Smooth muscle cell (in vitro differentiated cells): ENCODE data around the gene VWA2. TPM values are rescaled to one million over a fixed set of nuclear protein-coding genes. Genes with fewer than 3 reads are reported as not detected.

Experiments
- DNase-seq: peaks from one replicate; lab custom pipeline; 2025; ENCODE audit not compliant: unreplicated experiment; lab: John Stamatoyannopoulos, UW
- H2AFZ ChIP-seq: fragments of 200-600 bp; sonication (generic); 2 replicates; pipeline ENCODE4 v1.6.0; 2016; ENCODE audit warnings: antibody characterized with exemption, low read depth, mild to moderate bottlenecking
- H3F3A ChIP-seq: fragments of 200-600 bp; sonication (generic); 2 replicates; pipeline ENCODE4 v1.6.0; 2017; ENCODE audit warnings: antibody characterized with exemption, low read depth
- H3K27ac ChIP-seq: fragments of 200-600 bp; sonication (generic); 2 replicates; pipeline ENCODE4 v1.5.1; 2016; ENCODE audit warnings: low read depth, mild to moderate bottlenecking
- H3K27me3 ChIP-seq: fragments of 200-600 bp; sonication (generic); 2 replicates; pipeline ENCODE4 v1.6.1; 2016; ENCODE audit warnings: low read depth, mild to moderate bottlenecking
- H3K36me3 ChIP-seq: fragments of 200-600 bp; sonication (generic); 2 replicates; pipeline ENCODE4 v1.5.1; 2016; ENCODE audit warnings: low read depth
- H3K4me1 ChIP-seq: fragments of 200-600 bp; sonication (generic); 2 replicates; pipeline ENCODE4 v1.5.1; 2016; ENCODE audit warnings: low read depth
- H3K4me2 ChIP-seq: fragments of 200-600 bp; sonication (generic); 2 replicates; pipeline ENCODE4 v1.6.0; 2016; ENCODE audit warnings: mild to moderate bottlenecking
- H3K4me3 ChIP-seq: fragments of 200-600 bp; sonication (generic); 2 replicates; pipeline ENCODE4 v1.5.1; 2016; ENCODE audit warnings: mild to moderate bottlenecking
- H3K79me2 ChIP-seq: fragments of 200-600 bp; sonication (generic); 2 replicates; pipeline ENCODE4 v1.6.0; 2016; ENCODE audit warnings: low read depth, mild to moderate bottlenecking
- H3K9ac ChIP-seq: fragments of 200-600 bp; sonication (generic); 2 replicates; pipeline ENCODE4 v1.6.0; 2016; ENCODE audit warnings: low read depth
- H3K9me3 ChIP-seq: fragments of 200-600 bp; sonication (generic); replicated peaks from 2 replicates; pipeline ENCODE4 v1.5.1; 2016; ENCODE audit warnings: low read depth
- H4K20me1 ChIP-seq: fragments of 200-600 bp; sonication (generic); 2 replicates; pipeline ENCODE4 v1.6.0; 2016; ENCODE audit warnings: low read depth
- WGBS: methylation state at CpG from one replicate; pipeline ENCODE4 v1.1.7; 2016; ENCODE audit warnings: low lambda C conversion rate; 5-methylcytosine and 5-hydroxymethylcytosine counted together
- polyA plus RNA-seq: library from polyadenylated mRNA; unstranded; fragments of >200 nt; fragmentation: Nextera tagmentation; extraction: Ambion mirVana; gene quantifications from 2 replicates; pipeline ENCODE4 v1.2.1, GENCODE V29; 2016
- total RNA-seq: library from RNA; depleted of rRNA; stranded (reverse); fragments of >200 nt; gene quantifications from 2 replicates; pipeline ENCODE4 v1.2.3, GENCODE V29; 2014
- TF ChIP-seq, protein P1 (sequence below): fragments of 200-600 bp; sonication (generic); IDR thresholded peaks from 2 replicates; pipeline ENCODE4 v1.5.1; 2017; ENCODE audit warnings: borderline replicate concordance, mild to moderate bottlenecking, antibody characterized with exemption; ENCODE audit not compliant: insufficient read depth, poor library complexity, severe bottlenecking

The VWA2 gene
- total and polyA plus RNA-seq, 2 experiments from 2014 or later: 0.06 to 0.36 TPM

- no peak overlapping the region for H3K4me2 ChIP-seq
- peaks cover 44% of the 10 kb centered on the region for H3K36me3 ChIP-seq
- no peak overlapping the region for H3K4me3 ChIP-seq
- DNase-seq: no peak
- no peak overlapping the region for H3K27ac ChIP-seq
- no peaks in the 10 kb centered on the region for H3F3A ChIP-seq
- H3K79me2 ChIP-seq: no peaks in the 10 kb centered on the region
- TF ChIP-seq, protein P1, sequence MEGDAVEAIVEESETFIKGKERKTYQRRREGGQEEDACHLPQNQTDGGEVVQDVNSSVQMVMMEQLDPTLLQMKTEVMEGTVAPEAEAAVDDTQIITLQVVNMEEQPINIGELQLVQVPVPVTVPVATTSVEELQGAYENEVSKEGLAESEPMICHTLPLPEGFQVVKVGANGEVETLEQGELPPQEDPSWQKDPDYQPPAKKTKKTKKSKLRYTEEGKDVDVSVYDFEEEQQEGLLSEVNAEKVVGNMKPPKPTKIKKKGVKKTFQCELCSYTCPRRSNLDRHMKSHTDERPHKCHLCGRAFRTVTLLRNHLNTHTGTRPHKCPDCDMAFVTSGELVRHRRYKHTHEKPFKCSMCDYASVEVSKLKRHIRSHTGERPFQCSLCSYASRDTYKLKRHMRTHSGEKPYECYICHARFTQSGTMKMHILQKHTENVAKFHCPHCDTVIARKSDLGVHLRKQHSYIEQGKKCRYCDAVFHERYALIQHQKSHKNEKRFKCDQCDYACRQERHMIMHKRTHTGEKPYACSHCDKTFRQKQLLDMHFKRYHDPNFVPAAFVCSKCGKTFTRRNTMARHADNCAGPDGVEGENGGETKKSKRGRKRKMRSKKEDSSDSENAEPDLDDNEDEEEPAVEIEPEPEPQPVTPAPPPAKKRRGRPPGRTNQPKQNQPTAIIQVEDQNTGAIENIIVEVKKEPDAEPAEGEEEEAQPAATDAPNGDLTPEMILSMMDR: no peak
- no peaks in the 10 kb centered on the region for H3K4me1 ChIP-seq
- no peaks in the 10 kb centered on the region for H3K27me3 ChIP-seq
- peaks cover 10% of the 10 kb centered on the region for H3K9me3 ChIP-seq
- no peak overlapping the region for H3K9ac ChIP-seq
- H2AFZ ChIP-seq: no peak overlapping the region
- H4K20me1 ChIP-seq: no peaks in the 10 kb centered on the region
Observed at GRCh38 chr10:114294549-114294948, 55.5 kb downstream of the VWA2 start.

DNA sequence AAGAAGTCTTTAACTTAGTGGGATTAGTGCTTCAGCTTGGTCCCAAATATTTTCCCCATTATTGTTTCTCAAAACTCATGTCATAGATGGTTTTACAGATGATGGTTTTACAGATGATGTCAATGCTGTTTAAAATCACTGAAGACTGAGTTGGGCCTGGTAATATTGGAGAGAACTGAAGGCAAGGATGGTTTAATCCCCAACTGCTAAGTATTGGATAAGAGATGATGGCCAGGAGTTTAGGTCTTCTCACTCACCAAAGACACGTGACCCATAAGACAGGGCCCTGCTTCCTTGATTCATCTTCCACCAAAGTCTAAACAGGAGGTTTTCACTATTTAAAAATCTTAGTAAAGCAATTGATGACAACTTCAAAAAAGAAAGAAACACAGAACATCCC lies 56.3 kb downstream of the VWA2 start:
- no peaks in the 10 kb centered on the region for H3F3A ChIP-seq
- H2AFZ ChIP-seq: no peak overlapping the region
- TF ChIP-seq, protein P1: no peak
- no peak overlapping the region for H3K27ac ChIP-seq
- no peaks in the 10 kb centered on the region for H3K4me1 ChIP-seq
- no peak overlapping the region for H3K4me2 ChIP-seq
- H3K9me3 ChIP-seq: peaks cover 10% of the 10 kb centered on the region
- no peak for DNase-seq
- H3K27me3 ChIP-seq: no peaks in the 10 kb centered on the region
- no peaks in the 10 kb centered on the region for H4K20me1 ChIP-seq
- no peaks in the 10 kb centered on the region for H3K79me2 ChIP-seq
- H3K4me3 ChIP-seq: no peak overlapping the region
- H3K36me3 ChIP-seq: peaks cover 44% of the 10 kb centered on the region
- WGBS: 39% methylated on average over 1 of the region's 1 CpG
- H3K9ac ChIP-seq: no peak overlapping the region

DNA sequence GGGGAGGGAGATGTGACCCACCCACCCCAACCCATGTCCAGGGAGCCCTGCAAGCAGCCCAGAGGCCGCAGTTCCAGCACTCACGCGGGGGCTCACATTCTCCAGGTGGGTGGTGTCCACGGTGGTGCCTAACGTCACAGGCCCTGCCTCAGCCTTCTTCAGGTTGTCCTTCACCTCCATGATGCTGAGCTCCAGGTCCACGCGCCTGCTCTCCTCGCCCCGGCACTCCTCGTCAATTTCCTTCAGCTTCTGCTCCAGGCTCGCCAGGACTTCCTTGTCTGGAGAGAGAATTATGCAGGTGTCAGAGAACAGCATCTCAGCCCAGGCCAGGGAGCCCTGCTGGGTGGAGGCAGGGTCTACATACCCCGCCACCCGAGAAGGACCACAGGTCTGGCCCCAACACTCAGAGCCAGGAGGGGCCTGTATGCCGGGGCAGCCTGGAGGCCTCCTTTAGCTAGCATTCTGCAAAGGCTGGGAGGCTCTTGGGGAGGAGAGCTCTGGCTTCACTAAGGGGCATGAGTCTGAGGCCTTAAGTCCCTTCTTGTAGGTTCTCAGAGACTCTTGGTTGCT lies 58.2 kb downstream of the VWA2 start:
- no peak overlapping the region for H3K4me3 ChIP-seq
- no peaks in the 10 kb centered on the region for H3K79me2 ChIP-seq
- H4K20me1 ChIP-seq: no peaks in the 10 kb centered on the region
- H3K36me3 ChIP-seq: peaks cover 44% of the 10 kb centered on the region
- H3K4me2 ChIP-seq: no peak overlapping the region
- no peaks in the 10 kb centered on the region for H3K27me3 ChIP-seq
- TF ChIP-seq, protein P1: no peak
- H2AFZ ChIP-seq: no peak overlapping the region
- H3F3A ChIP-seq: no peaks in the 10 kb centered on the region
- peaks cover 10% of the 10 kb centered on the region for H3K9me3 ChIP-seq
- H3K27ac ChIP-seq: no peak overlapping the region
- WGBS: 98% methylated on average over 13 of the region's 14 CpGs
- no peak for DNase-seq
- no peak overlapping the region for H3K9ac ChIP-seq
- no peaks in the 10 kb centered on the region for H3K4me1 ChIP-seq

GRCh38 chr10:114300036-114300645 lies 61.1 kb downstream of the VWA2 start:
- 98% methylated on average over 16 of the region's 16 CpGs for whole genome bisulfite sequencing
- TF ChIP-seq, protein P1: no peak
- no peaks in the 10 kb centered on the region for H4K20me1 ChIP-seq
- H2AFZ ChIP-seq: no peak overlapping the region
- H3F3A ChIP-seq: no peaks in the 10 kb centered on the region
- H3K9ac ChIP-seq: no peak overlapping the region
- H3K4me2 ChIP-seq: no peak overlapping the region
- peaks cover 10% of the 10 kb centered on the region for H3K9me3 ChIP-seq
- H3K79me2 ChIP-seq: no peaks in the 10 kb centered on the region
- no peak for DNase-seq
- no peak overlapping the region for H3K27ac ChIP-seq
- H3K27me3 ChIP-seq: no peaks in the 10 kb centered on the region
- no peaks in the 10 kb centered on the region for H3K4me1 ChIP-seq
- peaks cover 32% of the 10 kb centered on the region for H3K36me3 ChIP-seq
- H3K4me3 ChIP-seq: no peak overlapping the region
